PFSK-1 (cell line): Measurements from ENCODE around the gene LCA5L.

ENCODE experiments used
- FOXP2 ChIP-seq: optimal IDR thresholded peaks from 2 replicates; pipeline ENCODE3; 2011; ENCODE audit warnings: borderline replicate concordance, control low read depth, inconsistent platforms; ENCODE audit not compliant: insufficient read depth; ENCODE audit errors: extremely low read length, extremely low read depth
- POLR2AphosphoS5 ChIP-seq: IDR thresholded peaks from 2 replicates; pipeline ENCODE4 v1.6.1; 2012; ENCODE audit warnings: low read depth, mild to moderate bottlenecking, control low read depth, low read length, moderate library complexity
- SIN3A ChIP-seq: IDR thresholded peaks from 2 replicates; pipeline ENCODE4 v1.6.1; 2012; ENCODE audit warnings: mild to moderate bottlenecking, low read length, moderate library complexity, borderline replicate concordance; ENCODE audit not compliant: insufficient read depth
- TAF1 ChIP-seq: IDR thresholded peaks from 2 replicates; pipeline ENCODE4 v1.6.1; 2012; ENCODE audit warnings: low read length, control low read depth, borderline replicate concordance; ENCODE audit not compliant: insufficient read depth
- TF ChIP-seq, protein P1 (sequence below), 2 experiments: IDR thresholded peaks; 2 replicates each; pipeline versions ENCODE4 v1.6.1 to v1.8.0; 2011 to 2012; ENCODE audit warnings: low read depth in 2 of 2, low read length in 2 of 2, control low read depth in 1 of 2, inconsistent platforms in 1 of 2, mild to moderate bottlenecking in 1 of 2, moderate library complexity in 1 of 2; ENCODE audit not compliant: insufficient read depth in 1 of 2

LCA5L gene

DNA sequence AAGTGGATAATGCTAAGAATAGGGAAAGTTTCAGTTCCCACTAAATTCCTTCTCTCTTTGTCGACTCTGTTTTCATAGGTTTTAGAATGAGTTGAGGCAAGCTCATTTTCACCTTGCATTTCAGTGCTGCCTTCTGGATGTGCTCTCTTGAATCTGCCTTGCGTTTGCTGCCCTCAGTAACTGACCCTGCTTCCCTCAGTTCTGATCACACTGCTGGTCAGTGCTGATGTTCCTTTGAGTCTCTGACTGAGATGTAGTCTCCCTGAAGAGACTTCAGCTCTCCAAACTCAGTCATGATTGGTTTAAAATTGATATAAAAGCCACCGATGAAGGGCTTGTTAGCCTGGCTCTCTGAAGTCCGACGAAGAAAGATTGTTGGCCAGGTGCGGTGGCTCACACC, 71.5 kb downstream of the LCA5L start:
- TF ChIP-seq POLR2AphosphoS5 (no peak), TAF1 (no peak), FOXP2 (no peak), SIN3A (no peak)
- TF ChIP-seq, protein P1, sequence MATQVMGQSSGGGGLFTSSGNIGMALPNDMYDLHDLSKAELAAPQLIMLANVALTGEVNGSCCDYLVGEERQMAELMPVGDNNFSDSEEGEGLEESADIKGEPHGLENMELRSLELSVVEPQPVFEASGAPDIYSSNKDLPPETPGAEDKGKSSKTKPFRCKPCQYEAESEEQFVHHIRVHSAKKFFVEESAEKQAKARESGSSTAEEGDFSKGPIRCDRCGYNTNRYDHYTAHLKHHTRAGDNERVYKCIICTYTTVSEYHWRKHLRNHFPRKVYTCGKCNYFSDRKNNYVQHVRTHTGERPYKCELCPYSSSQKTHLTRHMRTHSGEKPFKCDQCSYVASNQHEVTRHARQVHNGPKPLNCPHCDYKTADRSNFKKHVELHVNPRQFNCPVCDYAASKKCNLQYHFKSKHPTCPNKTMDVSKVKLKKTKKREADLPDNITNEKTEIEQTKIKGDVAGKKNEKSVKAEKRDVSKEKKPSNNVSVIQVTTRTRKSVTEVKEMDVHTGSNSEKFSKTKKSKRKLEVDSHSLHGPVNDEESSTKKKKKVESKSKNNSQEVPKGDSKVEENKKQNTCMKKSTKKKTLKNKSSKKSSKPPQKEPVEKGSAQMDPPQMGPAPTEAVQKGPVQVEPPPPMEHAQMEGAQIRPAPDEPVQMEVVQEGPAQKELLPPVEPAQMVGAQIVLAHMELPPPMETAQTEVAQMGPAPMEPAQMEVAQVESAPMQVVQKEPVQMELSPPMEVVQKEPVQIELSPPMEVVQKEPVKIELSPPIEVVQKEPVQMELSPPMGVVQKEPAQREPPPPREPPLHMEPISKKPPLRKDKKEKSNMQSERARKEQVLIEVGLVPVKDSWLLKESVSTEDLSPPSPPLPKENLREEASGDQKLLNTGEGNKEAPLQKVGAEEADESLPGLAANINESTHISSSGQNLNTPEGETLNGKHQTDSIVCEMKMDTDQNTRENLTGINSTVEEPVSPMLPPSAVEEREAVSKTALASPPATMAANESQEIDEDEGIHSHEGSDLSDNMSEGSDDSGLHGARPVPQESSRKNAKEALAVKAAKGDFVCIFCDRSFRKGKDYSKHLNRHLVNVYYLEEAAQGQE (IDR thresholded peaks at IDR 0.05; ENCODE audit: insufficient read depth in 1 of 2, low read depth in 2 of 2, low read length in 2 of 2), result no peak

- TF ChIP-seq TAF1 (no peak), SIN3A (no peak), POLR2AphosphoS5 (no peak), FOXP2 (no peak)
- TF ChIP-seq, protein P1 (IDR thresholded peaks at IDR 0.05; ENCODE audit: insufficient read depth in 1 of 2, low read depth in 2 of 2, low read length in 2 of 2), result no peak
Observed at GRCh38 chr21:39373634-39374033, 71.9 kb downstream of the LCA5L start.

GRCh38 chr21:39367783-39368182, 77.8 kb downstream of the LCA5L start:
- no peak for TF ChIP-seq POLR2AphosphoS5
- TF ChIP-seq, protein P1 (IDR thresholded peaks at IDR 0.05; ENCODE audit: insufficient read depth in 1 of 2, low read depth in 2 of 2, low read length in 2 of 2), result no peak
- TF ChIP-seq TAF1, result no peak
- no peak for TF ChIP-seq FOXP2
- no peak for TF ChIP-seq SIN3A

DNA sequence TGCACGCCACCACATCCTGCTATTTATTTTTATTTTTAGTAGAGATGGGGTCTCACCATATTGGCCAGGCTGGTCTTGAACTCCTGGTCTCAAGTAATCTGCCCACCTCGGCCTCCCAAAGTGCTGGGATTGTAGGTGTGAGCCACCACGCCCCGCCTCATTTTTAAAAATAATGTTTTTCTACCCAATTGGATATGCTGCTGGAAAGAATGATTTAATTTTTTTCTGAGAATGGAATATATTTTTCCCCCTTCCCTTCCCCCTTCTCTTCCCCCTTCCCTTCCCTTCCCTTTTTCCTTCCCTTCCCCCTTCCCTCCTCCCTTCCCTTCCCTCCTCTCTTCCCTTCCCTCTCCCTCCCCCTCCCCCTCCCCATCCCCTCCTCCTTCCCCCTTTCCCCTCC, 79.0 kb downstream of the LCA5L start:
- no peak for TF ChIP-seq POLR2AphosphoS5
- TF ChIP-seq FOXP2, result no peak
- TF ChIP-seq, protein P1 (IDR thresholded peaks at IDR 0.05; ENCODE audit: insufficient read depth in 1 of 2, low read depth in 2 of 2, low read length in 2 of 2), result no peak
- TF ChIP-seq SIN3A, result no peak
- no peak for TF ChIP-seq TAF1

GRCh38 chr21:39364949-39365348, 80.6 kb downstream of the LCA5L start:
- no peak for TF ChIP-seq FOXP2
- TF ChIP-seq TAF1, result no peak
- no peak for TF ChIP-seq POLR2AphosphoS5
- TF ChIP-seq, protein P1 (IDR thresholded peaks at IDR 0.05; ENCODE audit: insufficient read depth in 1 of 2, low read depth in 2 of 2, low read length in 2 of 2), result no peak
- no peak for TF ChIP-seq SIN3A
